ENCODE results near the gene EGFR.
A peak's percentile ranks its signal among the peaks of the same experiment; 100 is the strongest.

Gene EGFR

GRCh38 chr7:55081472-55082227 lies 62.8 kb downstream of the EGFR start:
- no peak for DNase-seq (ENCODE audit: low read depth)

GRCh38 chr7:55082228-55082603 lies 63.4 kb downstream of the EGFR start:
- no peak for DNase-seq (ENCODE audit: low read depth)

- DNase-seq (ENCODE audit: low read depth), result no peak
Measured at GRCh38 chr7:55083206-55083605, 64.4 kb downstream of the EGFR start.

DNA sequence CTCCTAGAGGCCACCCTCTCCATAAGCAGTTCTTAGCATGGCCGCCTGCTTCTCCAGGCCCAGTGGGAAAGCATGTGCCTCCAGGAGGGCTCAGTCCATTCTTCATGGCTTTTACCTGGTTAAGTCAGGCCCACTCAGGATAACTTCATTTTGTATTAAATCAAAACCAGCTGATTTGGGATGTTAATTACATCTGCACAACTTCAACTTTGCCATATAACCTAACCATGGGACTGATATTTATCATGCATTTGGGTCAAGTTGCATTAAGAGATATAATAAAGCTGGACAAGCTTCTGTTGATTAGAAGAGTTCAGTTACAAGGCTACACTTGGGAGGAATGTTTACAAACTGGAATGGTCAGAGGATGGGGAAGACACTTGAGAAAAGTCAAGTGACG lies 65.5 kb downstream of the EGFR start:
- DNase-seq (ENCODE audit: low read depth), result no peak

- DNase-seq (ENCODE audit: low read depth), result no peak
Measured at GRCh38 chr7:55085511-55086412, 66.9 kb downstream of the EGFR start.

DNA sequence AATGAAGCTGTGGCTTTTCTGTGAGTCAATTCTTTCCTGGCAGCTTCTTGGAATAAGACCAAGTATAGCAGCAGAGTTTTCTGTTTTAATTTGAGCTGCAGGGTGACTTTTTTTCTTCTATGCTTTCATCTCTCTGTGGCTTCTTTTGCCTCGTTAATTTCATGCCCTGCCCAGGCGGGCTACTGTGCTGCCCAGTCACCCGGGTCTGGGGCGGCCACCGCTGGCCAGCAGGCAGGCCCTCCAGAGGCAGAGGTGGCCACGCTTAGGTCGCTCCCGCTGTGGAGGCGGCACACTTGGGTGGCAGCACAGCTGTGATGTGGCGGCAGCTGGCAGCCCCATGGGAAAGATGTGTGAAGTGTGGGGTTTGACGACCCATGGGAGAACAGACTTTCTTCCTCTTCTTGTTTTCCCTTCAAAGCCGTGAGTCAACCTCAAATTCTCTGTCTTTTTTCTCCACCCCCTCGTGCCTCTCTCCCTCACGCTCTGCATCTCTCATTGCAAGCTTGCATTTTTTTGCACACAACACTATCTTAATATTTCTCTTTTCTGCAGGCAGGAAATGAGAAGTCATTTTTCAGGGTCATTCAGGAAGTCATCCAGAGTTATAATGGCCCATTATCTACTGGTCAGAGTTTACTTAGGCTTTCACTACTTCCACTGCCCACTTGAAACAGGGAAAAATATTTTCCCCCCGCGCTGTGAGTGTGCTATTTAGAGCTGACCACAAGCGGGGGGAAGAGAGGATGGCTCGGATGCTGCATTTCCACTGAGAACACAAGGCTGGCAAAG lies 67.8 kb downstream of the EGFR start:
- peak; percentile 38 for DNase-seq (ENCODE audit: low read depth)

DNA sequence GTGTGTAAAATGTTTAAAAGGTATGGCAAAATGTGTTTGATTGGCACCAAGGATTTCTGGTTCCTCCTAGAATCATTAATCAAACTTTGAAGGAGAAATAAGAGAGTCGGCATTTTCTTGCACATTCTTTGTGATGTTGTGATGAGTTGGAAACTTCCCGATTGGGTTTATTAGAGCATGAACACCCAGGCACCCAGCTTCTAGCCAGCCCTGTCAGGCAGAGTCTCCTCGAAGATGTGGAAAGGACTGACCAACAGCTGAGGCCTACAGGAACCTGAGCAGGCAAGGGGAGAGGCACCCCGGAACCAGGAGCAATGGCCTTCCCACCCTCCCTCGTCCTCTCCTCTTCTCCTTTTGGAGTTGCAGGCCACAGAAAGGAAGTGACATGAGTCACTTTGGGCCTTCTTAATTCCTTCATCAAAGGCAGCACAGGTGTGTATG lies 68.7 kb downstream of the EGFR start:
- DNase-seq (ENCODE audit: low read depth), result no peak

- DNase-seq (ENCODE audit: low read depth), result no peak
Measured at GRCh38 chr7:55088107-55088506, 69.3 kb downstream of the EGFR start.

- no peak for DNase-seq (ENCODE audit: low read depth)
Measured at GRCh38 chr7:55088620-55089019, 69.8 kb downstream of the EGFR start.

GRCh38 chr7:55092186-55092974 lies 73.6 kb downstream of the EGFR start:
- no peak for DNase-seq (ENCODE audit: low read depth)

DNA sequence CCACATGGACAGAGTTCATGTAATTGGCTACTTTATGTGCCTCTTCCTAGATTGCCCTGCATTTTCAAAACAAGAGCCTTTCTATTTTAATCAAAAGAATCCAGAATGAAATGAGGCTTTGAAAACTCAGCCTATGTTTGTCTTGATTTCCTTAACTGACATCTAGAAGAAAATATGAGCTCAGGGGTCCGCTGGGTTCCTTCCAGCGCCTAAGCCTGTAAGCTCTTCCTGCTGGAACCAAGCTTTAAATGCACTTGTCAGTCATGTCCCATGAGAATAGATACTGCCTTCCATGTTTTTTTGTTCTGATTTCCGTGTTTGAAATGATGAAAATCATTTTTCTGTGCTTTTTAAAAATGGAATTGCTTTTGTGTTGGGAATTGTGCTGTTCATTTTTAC lies 74.2 kb downstream of the EGFR start:
- no peak for DNase-seq (ENCODE audit: low read depth)

GRCh38 chr7:55093674-55094073 lies 74.9 kb downstream of the EGFR start:
- no peak for DNase-seq (ENCODE audit: low read depth)

DNA sequence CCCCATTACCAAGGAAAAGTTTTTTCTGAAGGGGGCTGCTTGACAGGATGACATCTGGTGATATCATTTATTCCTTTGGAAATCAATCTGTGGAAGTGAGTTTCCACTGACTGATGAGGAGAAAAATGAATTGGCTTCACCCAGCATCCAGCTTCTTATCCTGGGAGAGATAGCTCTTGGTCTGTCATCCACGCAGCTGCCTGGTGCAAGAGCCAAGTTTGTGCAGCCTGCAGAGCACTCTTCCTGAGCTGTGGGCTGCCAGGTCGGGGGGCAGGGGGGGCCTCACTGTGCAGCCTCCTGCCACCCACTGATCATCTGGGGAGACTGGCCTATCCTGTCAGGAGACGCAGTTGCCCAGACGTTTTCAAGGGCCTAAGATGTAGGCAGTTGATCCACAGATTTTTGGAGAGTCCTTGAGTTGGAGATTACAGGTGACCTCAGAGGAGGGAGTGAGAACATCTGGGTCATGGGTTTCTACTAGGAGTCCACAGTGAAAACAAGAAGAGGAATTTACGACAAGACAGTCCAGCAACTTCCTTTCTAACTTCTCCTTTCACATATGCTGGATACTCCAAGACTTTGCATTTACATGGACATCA lies 75.4 kb downstream of the EGFR start:
- DNase-seq (ENCODE audit: low read depth), result no peak

- DNase-seq (ENCODE audit: low read depth), result no peak
Measured at GRCh38 chr7:55095672-55096071, 76.9 kb downstream of the EGFR start.

GRCh38 chr7:55096323-55096722 lies 77.5 kb downstream of the EGFR start:
- no peak for DNase-seq (ENCODE audit: low read depth)

DNA sequence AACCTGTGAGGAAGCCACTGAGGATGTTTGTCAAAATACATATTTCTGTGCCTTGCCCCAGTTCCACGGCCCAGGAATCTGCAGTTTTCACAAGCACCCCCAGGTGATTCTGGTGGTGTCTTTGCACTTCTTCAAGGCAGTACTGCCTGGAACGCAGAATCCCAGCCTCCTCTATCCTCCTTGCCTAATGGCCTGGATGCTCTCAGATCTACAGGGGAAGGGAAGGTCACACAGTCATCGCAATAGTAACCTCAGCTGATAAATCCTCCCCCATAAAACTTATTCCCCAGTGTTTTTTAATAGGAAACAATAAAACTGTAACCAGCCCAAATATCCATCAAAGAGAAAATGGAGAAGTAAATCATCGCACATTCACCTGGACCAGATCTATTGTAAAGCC lies 78.3 kb downstream of the EGFR start:
- DNase-seq (ENCODE audit: low read depth), result no peak

DNA sequence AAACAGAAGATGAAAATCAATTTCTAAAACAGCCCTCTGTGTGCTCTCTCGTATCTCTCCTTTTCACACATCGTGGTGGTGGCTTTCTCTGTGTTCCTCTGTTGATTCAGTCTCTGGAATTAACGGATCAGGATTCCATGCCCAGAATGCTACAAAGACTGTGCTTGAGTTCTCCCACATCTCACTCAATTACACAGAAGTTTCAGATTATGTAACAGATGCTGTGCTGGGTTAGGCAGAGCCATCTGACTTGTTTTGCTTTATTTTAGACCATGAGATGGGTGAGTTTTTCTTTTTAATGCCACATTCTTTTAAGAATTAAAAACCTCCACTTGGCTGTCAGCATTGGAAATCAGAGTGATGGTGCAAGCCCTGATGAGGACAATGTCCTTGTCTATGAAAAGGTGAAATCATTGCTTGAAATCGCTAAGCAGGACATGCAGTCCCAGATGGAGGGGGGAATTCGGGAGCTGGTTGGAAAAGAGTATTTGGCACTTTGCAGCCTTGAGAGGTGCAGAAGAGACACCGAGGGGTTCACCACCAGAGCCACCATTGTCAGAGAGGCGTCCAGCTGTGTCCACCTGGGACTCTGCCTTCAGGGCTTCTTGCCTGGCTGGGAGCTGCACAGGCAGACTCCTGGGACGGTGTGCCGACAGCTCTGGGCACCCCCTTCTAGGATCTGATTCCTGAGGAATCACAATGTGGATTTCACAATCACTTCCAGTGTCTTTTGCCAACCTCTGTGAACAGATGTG lies 80.4 kb downstream of the EGFR start:
- DNase-seq (ENCODE audit: low read depth), result no peak

GRCh38 chr7:55099821-55100543 lies 81.2 kb downstream of the EGFR start:
- no peak for DNase-seq (ENCODE audit: low read depth)

GRCh38 chr7:55100544-55101327 lies 81.9 kb downstream of the EGFR start:
- no peak for DNase-seq (ENCODE audit: low read depth)

Measured in HS-5 (cell line).